ENCODE data around the gene ADAM19.

ADAM19 gene

DNA sequence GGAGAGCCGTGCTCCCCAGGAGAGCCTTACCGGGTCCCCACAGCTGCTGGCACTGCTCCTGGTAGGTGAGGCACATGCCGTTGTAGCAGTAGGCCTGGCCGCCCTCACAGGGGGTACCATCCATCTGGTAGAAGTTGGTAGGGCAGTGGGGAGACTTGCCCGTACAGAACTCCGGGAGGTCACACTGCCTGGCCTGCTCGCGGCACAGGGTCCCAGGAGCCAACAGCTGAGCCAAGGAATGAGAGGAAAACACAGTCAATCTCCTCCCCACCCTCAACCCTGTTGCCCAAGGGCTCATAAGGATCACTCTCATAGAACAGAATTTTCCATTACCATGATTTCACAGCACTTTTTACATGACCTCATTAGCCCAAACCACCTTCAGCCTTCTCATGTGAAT is 78.7 kb downstream of the ADAM19 start:
- Mint-ChIP-seq H3K27ac (no peak overlapping the region), H3K4me1 (peaks cover 17% of the 10 kb centered on the region), H3K36me3 (ENCODE audit: low read depth) (peaks cover 28% of the 10 kb centered on the region), H3K9me3 (no peaks in the 10 kb centered on the region), H3K27me3 (ENCODE audit: low read depth) (no peaks in the 10 kb centered on the region), H3K4me3 (no peak overlapping the region)
- no peak for TF ChIP-seq CTCF (IDR thresholded peaks at IDR 0.05; ENCODE audit: unreplicated experiment in 3 of 3)

- Mint-ChIP-seq H3K27ac (no peak overlapping the region), H3K4me1 (peaks cover 6% of the 10 kb centered on the region), H3K36me3 (ENCODE audit: low read depth) (peaks cover 25% of the 10 kb centered on the region), H3K9me3 (no peaks in the 10 kb centered on the region), H3K4me3 (no peak overlapping the region), H3K27me3 (ENCODE audit: low read depth) (no peaks in the 10 kb centered on the region)
- TF ChIP-seq CTCF (IDR thresholded peaks at IDR 0.05; ENCODE audit: unreplicated experiment in 3 of 3): no peak
Measured at GRCh38 chr5:157494178-157494832, 81.3 kb downstream of the ADAM19 start.

- Mint-ChIP-seq H3K27me3 (ENCODE audit: low read depth) (no peaks in the 10 kb centered on the region), H3K9me3 (no peaks in the 10 kb centered on the region), H3K4me3 (no peak overlapping the region), H3K4me1 (peaks cover 6% of the 10 kb centered on the region), H3K36me3 (ENCODE audit: low read depth) (peaks cover 30% of the 10 kb centered on the region), H3K27ac (no peak overlapping the region)
- TF ChIP-seq CTCF (IDR thresholded peaks at IDR 0.05; ENCODE audit: unreplicated experiment in 3 of 3): no peak
Measured at GRCh38 chr5:157492886-157493285, 82.7 kb downstream of the ADAM19 start.

DNA sequence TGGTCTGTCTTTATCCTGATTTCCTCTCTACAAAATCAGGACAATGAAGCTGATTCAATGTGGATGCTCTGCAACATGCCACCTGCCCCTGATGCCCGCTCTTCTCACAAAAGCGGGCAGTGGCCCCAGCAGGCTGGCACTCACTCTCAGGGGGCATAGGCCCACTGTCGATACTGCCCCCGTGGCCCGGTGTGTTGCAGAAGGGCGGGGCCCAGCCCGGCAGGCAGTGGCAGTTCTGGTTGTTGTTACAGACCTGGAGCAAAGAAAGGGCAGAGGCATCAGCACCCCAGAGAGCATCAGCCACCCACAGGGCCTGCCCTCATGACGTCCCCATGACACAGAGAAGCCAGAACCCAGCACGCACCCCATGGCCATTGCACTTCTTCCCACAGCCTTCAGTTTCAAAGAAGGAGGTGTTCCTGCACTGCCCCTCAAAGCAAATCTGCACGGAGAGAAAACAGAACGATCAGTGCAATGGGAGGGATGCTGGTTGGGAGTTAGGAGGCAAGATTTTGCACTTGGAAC is 84.0 kb downstream of the ADAM19 start:
- no peaks in the 10 kb centered on the region for H3K9me3 Mint-ChIP-seq
- no peak for TF ChIP-seq CTCF (IDR thresholded peaks at IDR 0.05; ENCODE audit: unreplicated experiment in 3 of 3)
- no peak overlapping the region for H3K27ac Mint-ChIP-seq
- no peaks in the 10 kb centered on the region for H3K4me1 Mint-ChIP-seq
- H3K27me3 Mint-ChIP-seq (ENCODE audit: low read depth): no peaks in the 10 kb centered on the region
- no peak overlapping the region for H3K4me3 Mint-ChIP-seq
- peaks cover 33% of the 10 kb centered on the region for H3K36me3 Mint-ChIP-seq (ENCODE audit: low read depth)

GRCh38 chr5:157487358-157487757 is 88.2 kb downstream of the ADAM19 start:
- peaks cover 3% of the 10 kb centered on the region for H3K9me3 Mint-ChIP-seq
- TF ChIP-seq CTCF (IDR thresholded peaks at IDR 0.05; ENCODE audit: unreplicated experiment in 3 of 3): no peak
- H3K4me3 Mint-ChIP-seq: no peak overlapping the region
- peaks cover 43% of the 10 kb centered on the region for H3K36me3 Mint-ChIP-seq (ENCODE audit: low read depth)
- H3K27me3 Mint-ChIP-seq (ENCODE audit: low read depth): no peaks in the 10 kb centered on the region
- no peaks in the 10 kb centered on the region for H3K4me1 Mint-ChIP-seq
- no peak overlapping the region for H3K27ac Mint-ChIP-seq

- no peak overlapping the region for H3K4me3 Mint-ChIP-seq
- H3K36me3 Mint-ChIP-seq (ENCODE audit: low read depth): peaks cover 48% of the 10 kb centered on the region
- H3K27ac Mint-ChIP-seq: no peak overlapping the region
- no peak for TF ChIP-seq CTCF (IDR thresholded peaks at IDR 0.05; ENCODE audit: unreplicated experiment in 3 of 3)
- no peaks in the 10 kb centered on the region for H3K27me3 Mint-ChIP-seq (ENCODE audit: low read depth)
- no peaks in the 10 kb centered on the region for H3K4me1 Mint-ChIP-seq
- H3K9me3 Mint-ChIP-seq: peaks cover 3% of the 10 kb centered on the region
Measured at GRCh38 chr5:157486861-157487260, 88.7 kb downstream of the ADAM19 start.

Data from nephron (organoid).